NCI-H2081 (cell line): ENCODE measurements around the gene YWHAG.
A peak's percentile ranks its signal among the peaks of the same experiment; 100 is the strongest.
"Not testable (repeated sequence)": the region's sequence is repeated elsewhere in the genome, so short reads cannot be mapped to it uniquely, and the experiment has no call there.

Source experiments
- DNase-seq, 2 experiments: peaks; one replicate each; lab custom pipeline; 2025; lab: John Stamatoyannopoulos, UW

Gene YWHAG

GRCh38 chr7:76347710-76348109, 11.1 kb downstream of the YWHAG start:
- DNase-seq, result no peak

- no peak for DNase-seq
Measured at GRCh38 chr7:76346778-76347177, 12.0 kb downstream of the YWHAG start.

DNA sequence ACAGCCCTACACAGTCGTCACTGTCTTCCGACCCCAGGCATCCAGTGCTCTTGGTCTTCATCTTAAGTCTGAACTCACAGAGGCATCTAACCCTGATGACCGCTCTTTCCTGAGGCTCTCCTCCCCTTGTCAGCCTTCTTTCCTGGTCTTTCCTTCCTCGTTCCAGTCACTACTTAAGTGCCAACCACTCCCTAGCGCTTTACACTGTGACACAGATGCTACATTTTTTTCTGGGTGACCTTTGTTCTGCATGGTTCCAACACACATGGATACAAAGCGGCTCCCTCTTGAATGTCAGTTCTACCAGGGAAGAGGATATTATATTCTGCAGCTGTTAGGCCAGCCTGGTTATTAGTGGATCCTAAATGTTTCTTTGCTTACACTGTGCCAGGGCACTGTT, 12.7 kb downstream of the YWHAG start:
- DNase-seq, result peak in 1 of 2 experiments; percentile 24

DNA sequence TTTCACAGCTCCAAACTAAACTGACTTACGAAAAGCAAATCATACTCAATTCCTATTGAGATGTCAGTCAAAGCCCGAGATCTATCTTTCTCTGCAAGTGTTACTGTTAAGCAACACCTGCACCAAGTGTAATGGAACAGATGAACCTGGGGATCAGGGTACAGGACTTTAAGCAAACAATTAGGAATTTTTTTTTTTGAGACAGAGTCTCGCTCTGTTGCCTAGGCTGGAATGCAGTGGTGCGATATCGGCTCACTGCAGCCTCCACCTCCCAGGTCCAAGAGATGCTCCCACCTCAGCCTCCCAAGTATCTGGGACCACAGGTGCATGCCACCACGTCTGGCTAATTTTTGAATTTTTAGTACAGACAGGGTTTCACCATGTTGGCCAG, 14.9 kb downstream of the YWHAG start:
- no peak for DNase-seq

GRCh38 chr7:76343294-76343930, 15.4 kb downstream of the YWHAG start:
- DNase-seq, result no peak

DNA sequence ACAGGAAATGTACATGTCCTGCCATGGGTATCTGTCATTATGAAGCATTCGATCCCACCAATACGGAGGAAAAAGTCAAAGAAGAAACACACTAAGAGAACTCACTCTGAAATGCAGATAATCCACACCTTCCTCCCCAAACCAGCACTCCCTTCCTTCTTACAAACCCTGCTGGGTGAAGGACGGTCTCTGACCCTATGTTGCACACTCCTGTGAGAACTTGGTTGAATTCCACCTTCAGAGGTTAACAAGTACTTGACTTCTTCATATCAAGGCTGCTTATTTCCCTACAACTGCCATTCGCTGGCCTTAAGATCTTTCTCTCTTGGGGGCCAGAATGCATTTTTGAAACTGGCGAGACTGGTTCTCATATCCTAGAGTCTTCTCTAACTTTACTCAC, 16.6 kb downstream of the YWHAG start:
- DNase-seq, result no peak

- DNase-seq, result no peak
Measured at GRCh38 chr7:76340617-76341131, 18.1 kb downstream of the YWHAG start.

DNA sequence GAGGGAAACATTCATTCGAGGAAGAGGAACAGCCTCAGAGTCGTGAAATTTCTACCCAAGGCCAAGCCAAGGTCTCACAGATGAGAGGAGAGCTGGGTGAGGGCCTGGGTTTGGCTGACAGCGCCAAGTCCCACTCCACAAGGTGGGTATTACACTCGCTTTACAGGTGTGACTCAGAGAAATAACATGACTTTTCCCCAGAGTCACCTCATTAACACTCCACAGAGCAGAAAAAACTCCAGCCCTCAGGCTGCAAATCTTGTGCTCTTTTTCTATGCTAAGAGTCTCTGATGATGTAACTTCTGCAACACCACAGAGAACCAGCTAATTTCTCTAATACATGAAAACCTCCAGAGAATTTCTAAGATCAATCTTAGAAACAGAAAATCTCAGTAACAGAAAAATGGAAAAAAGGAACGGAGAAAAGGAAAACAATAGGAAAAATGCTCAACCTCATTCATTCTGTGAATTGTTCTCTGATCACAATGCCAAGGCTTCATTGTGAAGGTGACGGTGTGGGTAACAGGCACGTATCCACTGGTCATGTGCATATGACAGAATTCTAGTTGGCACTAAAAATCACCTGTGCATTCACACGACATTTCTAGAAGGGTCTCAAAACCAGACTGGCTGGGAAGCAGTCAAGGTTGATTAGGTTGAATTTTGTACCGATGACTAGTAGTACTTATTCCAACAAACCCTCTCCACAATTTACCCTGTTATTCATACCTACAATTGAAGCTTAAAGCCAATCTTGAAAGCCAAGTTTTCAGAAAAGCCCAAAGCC, 20.3 kb downstream of the YWHAG start:
- DNase-seq, result no peak

- no peak for DNase-seq
Measured at GRCh38 chr7:76337147-76337546, 21.6 kb downstream of the YWHAG start.

DNA sequence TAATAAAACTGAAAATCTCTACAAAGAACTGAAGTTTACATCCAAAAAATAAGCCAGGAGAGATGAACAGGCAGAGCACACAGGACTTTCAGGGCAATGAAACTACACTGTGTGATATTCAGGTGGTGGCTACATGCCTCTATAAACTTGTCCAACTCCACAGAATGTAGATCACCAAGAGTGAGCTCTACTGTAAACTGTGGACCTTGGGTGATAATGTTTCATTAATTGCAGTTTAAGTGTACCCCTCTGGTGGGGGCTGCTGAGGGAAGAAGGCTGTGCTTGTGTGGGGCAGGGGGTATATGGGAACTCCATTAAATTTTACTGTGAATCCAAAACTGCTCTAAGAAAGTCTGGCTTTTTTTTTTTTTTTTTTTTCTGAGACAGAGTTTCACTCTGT, 22.7 kb downstream of the YWHAG start:
- DNase-seq, result no peak

GRCh38 chr7:76335417-76335816, 23.4 kb downstream of the YWHAG start:
- not testable (repeated sequence) for DNase-seq

DNA sequence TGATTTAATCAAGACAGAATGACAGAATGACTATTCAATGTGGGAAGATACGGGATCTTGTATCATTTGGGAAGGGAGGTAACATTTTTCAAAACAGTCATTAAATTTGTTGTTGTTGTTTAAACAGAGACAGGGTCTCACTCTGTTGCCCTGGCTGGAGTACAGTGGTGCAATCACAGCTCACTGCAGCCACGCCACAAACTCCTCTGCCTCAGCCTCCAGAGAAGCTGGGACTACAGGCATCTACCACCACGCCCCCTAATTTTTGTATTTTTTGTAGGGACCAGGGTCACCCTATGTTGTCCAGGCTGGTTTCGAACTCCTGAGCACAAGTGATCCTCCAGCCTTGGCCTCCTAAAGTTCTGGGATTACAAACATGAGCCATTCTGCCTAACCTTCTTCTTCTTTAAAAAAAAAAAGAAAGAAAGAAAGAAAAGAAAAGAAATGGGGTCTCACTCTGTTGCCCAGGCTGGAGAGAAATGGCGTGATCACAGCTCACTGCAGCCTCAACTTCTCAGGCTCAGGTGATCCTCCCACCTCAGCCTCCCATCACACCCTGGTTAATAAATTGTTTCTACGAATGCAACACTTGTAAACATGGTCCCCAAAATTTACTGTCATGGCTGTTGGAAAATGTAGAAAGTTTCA, 24.3 kb downstream of the YWHAG start:
- no peak for DNase-seq

DNA sequence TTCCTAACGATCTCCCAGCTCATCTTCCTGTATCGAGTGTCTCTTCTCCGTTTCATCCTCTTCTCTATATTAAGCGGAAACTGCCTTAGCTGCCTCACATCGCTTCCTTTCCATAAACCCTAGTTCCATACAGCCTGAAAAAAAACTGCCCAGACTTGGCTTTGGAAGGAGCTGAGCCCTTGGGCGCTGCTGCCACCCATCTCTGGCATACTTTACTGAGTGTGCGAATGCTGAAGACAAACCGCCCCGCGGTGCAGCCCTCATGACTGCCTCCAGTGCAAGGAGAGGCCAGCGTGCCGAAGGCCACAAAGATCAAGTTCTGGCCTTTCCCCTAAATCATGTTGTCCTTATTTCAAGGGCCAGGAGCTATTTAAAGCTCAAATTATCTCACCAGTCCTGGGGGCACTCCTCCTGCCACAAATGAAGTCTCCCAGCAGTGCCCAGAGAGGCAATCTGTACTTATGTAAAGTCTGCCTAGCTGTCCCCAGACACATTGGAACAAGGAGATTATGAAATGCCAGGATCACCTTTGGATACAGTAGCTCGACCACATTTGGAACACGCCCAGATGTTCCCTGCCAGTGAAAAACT, 25.2 kb downstream of the YWHAG start:
- no peak for DNase-seq

- no peak for DNase-seq
Measured at GRCh38 chr7:76332078-76332477, 26.7 kb downstream of the YWHAG start.

- DNase-seq, result no peak
Measured at GRCh38 chr7:76330673-76331072, 28.1 kb downstream of the YWHAG start.

- DNase-seq, result no peak
Measured at GRCh38 chr7:76330261-76330660, 28.5 kb downstream of the YWHAG start.

- DNase-seq, result no peak
Measured at GRCh38 chr7:76329479-76329878, 29.3 kb downstream of the YWHAG start.

GRCh38 chr7:76328389-76328788, 30.4 kb downstream of the YWHAG start:
- DNase-seq, result no peak

- no peak for DNase-seq
Measured at GRCh38 chr7:76327610-76328009, 31.2 kb downstream of the YWHAG start.

DNA sequence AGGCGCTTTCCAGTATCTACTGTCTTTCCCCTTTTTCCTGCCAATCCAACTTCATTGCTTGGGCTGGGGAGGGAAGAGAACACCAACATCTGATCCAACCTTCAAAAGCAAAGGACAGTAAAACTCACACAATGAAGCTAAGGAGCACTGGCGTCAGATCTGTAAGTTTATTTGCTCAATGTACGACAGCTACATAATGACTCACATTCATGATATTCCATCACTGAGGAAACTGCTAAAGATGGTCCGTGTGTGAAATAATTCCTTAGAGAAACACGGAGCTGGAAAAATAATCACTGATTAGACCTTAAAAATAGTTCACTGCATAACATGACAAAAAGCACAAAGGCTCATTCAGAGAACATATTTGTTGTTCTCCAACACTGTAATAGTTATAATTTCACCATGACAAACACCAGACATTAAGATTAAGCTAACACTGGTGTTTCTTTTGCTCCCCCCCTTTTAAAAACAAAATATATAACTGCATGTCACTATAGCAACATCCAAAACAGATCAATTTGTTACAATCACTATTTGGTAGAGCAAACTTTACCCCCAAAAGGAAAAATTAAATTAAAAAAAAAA, 32.1 kb downstream of the YWHAG start:
- no peak for DNase-seq

GRCh38 chr7:76325811-76326210, 33.0 kb downstream of the YWHAG start:
- no peak for DNase-seq

DNA sequence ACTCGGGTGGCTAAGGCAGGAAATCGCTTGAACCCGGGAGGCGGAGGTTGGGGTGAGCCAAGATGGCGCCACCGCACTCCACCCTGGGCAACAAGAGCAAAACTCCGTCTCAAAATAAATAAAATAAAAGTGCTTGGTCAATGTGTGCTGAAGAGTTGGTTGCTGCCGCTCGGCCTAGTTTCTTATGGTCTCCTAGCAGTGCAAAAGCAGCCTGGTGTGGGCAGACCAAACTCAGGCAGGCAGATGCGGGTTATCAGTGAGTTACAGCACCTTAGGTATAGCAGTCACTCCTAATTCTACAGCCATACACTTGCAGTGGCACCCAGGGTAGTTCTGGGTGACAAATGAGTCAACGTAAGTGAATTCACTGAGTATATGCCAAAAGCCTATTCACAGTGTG, 33.7 kb downstream of the YWHAG start:
- no peak for DNase-seq
